Breast epithelium (tissue), 3 donors: ENCODE results near the gene SOX8.

ENCODE experiments used
- POLR2AphosphoS5 ChIP-seq, 3 donors: sonication (generic); formaldehyde crosslinking; IDR thresholded peaks; one replicate each; pipeline ENCODE4 v1.6.1; 2017; ENCODE audit warnings: antibody characterized with exemption in 3 of 3
- TF ChIP-seq, protein P1 (sequence below), 3 donors: fragments of 450-650 bp; IDR thresholded peaks; one replicate each; pipeline ENCODE4 v1.5.1; 2016 to 2017; ENCODE audit warnings: antibody characterized with exemption in 3 of 3, mild to moderate bottlenecking in 3 of 3, moderate library complexity in 3 of 3

DNA sequence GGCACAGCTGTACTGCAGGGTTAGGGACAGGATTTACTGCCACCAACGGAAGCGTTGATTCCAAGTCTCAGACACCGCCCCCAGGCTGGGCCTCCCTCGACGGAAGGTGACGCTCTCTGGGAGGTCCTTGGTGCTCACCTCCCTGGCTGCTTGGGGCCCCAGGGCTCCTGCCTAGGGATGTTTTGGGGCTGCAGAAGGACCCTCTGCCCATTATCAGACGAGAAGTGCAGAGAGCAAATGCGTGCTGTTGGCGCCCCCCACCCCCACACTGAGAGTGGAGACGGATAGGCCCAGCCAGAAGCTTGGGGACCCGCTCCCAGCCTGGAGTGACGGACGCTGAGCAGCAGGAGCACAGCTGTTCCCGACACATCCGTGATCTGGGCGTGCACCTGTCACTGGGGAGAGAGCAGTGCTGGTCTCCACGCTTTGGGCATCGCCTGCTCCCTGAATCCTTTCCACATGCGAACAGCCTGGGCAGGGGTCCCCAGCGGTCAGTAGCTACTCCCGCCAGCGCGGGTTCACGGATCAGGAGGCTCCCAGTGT, 5.1 kb upstream of the SOX8 start:
- TF ChIP-seq, protein P1, sequence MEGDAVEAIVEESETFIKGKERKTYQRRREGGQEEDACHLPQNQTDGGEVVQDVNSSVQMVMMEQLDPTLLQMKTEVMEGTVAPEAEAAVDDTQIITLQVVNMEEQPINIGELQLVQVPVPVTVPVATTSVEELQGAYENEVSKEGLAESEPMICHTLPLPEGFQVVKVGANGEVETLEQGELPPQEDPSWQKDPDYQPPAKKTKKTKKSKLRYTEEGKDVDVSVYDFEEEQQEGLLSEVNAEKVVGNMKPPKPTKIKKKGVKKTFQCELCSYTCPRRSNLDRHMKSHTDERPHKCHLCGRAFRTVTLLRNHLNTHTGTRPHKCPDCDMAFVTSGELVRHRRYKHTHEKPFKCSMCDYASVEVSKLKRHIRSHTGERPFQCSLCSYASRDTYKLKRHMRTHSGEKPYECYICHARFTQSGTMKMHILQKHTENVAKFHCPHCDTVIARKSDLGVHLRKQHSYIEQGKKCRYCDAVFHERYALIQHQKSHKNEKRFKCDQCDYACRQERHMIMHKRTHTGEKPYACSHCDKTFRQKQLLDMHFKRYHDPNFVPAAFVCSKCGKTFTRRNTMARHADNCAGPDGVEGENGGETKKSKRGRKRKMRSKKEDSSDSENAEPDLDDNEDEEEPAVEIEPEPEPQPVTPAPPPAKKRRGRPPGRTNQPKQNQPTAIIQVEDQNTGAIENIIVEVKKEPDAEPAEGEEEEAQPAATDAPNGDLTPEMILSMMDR (IDR thresholded peaks at IDR 0.05): no peak
- no peak for TF ChIP-seq POLR2AphosphoS5 (IDR thresholded peaks at IDR 0.05)
